GM21367 (cell line): ENCODE data around the gene AQP12A.

ENCODE experiments used
- ATAC-seq: cut with Tn5 transposase; IDR thresholded peaks from one replicate; pipeline ENCODE4 v1.9.1; 2021; ENCODE audit not compliant: unreplicated experiment

Gene AQP12A

DNA sequence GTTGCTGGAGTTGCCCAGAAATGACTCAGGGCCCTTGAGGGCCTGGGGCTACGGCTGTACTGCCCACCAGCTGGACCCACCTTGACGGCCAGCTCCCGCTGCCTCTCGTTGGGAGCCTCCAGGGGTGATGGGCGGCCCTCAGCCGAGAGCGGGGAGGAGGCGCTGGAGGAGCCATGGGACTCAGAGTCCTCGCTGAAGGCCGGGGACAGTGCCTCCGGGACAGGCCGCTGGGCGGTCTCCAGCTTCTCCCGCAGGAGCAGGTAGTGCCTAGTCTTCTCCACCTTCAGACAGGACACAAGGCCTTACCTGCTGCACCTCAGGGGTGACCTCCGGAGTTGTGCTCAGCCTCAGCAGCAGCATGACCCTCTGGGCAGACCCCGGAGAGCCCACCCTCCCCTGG is 30.7 kb downstream of the AQP12A start:
- no peak for ATAC-seq

DNA sequence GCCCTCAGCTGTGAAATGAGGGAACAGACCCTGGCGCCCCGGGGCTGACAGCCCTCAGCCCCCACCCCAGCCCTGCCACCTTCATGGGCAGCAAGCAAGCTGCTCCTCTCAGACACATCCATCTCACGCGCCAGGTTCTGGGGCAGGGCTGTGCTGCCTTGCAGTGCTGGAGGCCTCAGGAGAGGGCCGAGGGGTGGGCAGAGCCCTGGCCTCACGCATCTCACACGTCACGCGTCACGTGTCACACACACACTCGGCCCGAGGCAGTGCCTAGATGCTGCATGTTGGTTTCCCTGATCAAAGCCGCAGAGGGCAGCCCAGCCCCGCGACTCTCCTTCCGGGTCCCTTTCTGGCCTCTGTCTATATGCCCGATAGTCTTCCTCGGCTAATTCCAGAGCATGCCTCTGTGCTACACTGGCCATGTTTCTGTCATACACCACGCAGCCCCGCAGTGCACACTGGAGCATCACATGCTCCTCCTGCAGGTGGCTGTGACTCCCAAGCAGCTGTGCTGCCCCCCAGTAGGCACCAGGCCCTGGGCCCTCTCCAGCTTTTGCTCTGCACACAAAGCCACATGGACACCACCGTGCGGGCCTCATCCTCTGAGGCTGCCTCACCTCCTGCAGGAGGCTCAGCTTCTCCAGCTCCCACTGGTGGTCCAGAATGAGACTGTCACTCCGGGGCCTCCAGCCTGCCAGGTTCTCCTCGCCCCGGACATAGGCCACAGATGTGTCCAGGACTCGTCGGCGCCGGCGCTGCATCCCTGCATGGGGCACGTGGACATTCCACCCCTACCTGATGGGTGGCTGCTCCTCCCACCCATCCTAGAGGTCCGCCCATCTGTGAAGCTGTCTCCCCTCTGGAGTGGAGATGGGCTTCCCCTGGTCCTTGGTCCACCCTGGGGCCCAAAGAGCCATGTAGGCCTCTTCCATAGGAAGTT is 31.4 kb downstream of the AQP12A start:
- no peak for ATAC-seq

DNA sequence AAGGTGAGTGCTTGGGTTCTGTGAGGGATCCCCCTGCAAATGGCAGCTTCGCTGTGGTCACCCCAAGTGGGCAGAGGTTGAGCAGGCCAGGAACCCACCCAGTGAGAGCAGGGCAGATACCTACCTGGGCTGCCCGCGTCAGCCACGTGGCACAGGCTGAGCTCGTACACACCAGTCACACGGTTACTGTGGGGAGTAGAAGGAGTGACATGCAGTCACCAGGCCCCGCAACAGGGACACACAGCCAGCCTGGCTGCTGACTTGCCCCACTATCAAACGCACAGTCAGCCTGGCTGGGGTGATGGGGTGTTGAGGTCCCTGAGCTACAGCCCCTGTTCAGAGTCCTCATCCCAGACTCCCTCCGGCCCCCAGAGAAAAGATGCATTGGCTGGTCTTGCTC is 32.2 kb downstream of the AQP12A start:
- no peak for ATAC-seq

DNA sequence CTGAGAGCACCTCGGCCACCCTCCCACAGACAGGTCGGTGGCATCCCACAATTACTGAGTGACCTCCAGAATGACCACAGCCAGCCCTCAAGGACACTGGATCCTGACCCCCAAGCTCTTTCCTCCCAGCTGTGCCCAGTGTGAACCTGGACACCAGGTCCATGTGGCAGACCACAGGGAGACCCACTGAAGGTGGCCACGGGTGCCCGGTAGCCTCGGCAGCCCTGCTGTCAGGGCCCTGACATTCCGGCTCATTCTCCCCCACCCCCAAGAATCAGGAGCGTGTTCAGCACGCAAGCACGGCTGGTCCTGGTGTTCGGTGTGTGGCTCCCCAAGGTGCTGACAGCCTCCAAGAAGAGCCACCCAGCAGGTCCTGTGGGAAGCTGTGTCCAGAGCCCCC is 32.8 kb downstream of the AQP12A start:
- no peak for ATAC-seq

DNA sequence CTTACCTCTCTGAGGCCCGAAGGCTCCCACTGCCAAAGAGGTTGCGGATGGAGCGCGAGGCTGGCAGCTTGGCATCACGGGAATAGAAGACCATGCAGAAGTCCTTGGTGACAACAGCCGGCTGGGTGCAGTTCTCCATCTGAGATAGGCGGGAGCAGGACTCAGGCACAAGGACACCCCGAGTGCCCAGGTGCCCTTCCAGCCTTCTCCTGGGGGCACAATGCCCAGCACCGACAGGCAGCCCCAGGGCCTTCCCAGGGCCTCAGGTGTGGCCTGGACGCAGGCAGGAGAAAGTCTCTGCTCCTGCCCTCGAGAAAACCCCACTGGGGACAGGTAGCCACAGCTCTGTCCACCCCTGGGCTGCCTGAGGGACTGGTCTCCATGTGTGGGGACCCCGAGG is 33.6 kb downstream of the AQP12A start:
- no peak for ATAC-seq

DNA sequence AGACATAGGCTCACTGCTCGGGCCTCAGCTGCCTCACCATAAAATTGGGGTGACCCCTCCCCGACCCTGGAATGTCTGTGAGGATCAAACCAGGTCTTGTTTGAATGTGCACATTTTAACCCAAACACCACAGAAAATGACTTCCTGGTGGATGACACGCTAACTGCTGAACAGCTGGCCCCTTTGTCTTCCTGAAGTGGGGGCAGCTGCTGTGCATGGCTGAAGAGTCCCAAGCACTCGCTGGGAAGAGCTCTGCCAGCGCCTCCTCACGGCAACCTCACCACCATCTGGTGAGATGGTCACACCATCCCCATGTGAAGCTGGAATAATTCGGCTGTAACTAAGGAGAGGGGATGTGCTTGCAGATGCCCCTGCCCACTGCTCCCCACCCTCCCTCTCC is 34.0 kb downstream of the AQP12A start:
- no peak for ATAC-seq

DNA sequence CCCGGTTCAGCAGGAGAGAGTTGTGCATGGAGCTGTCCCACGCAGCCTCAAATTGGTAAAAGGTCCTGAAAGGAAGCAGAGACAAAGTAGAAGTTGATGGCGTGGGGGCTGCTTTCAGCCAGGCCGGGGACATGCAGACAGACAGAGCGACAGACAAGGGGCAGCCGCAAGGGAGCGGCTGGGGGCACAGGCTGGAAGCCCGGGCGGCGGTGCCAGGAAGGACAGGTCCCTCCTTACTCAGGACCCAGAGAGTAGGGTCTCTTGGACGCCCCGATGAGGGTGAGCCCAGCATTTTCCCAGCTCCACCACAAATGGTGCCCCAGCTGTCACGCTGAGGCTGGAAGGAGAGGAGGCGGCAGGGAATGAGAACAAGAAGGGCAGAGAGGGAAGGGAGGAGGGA is 35.2 kb downstream of the AQP12A start:
- no peak for ATAC-seq

GRCh38 chr2:240727439-240727838 is 35.8 kb downstream of the AQP12A start:
- no peak for ATAC-seq

DNA sequence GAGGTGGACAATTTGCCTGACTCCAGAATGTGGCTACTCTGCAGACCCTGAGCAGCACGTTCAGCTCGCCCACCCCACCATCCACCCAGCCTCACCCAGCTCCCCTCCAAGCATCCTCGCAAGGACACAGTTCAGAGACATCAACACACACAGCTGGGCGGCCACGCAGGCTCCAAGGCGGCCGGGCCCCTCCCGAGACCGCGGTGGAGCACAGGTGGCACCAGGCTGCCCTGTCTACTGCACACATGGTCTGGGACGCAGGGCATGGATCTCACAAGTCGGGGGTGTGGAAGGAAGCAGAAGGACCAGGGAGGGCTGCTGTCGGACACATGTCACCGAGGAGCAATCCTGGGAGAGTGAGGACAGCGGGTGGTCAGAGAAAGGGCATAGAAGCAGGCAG is 36.2 kb downstream of the AQP12A start:
- ATAC-seq, result no peak

- ATAC-seq, result no peak
These were observed 36.7 kb downstream of the AQP12A start for GRCh38 chr2:240728361-240728760.

GRCh38 chr2:240728827-240729226 is 37.2 kb downstream of the AQP12A start:
- no peak for ATAC-seq

GRCh38 chr2:240730501-240731177 is 39.0 kb downstream of the AQP12A start:
- ATAC-seq, result no peak

GRCh38 chr2:240731178-240731545 is 39.5 kb downstream of the AQP12A start:
- ATAC-seq, result no peak

GRCh38 chr2:240732184-240732583 is 40.5 kb downstream of the AQP12A start:
- no peak for ATAC-seq

- no peak for ATAC-seq
These were observed 41.4 kb downstream of the AQP12A start for GRCh38 chr2:240732911-240733622.

- ATAC-seq, result no peak
These were observed 42.3 kb downstream of the AQP12A start for GRCh38 chr2:240733803-240734495.

DNA sequence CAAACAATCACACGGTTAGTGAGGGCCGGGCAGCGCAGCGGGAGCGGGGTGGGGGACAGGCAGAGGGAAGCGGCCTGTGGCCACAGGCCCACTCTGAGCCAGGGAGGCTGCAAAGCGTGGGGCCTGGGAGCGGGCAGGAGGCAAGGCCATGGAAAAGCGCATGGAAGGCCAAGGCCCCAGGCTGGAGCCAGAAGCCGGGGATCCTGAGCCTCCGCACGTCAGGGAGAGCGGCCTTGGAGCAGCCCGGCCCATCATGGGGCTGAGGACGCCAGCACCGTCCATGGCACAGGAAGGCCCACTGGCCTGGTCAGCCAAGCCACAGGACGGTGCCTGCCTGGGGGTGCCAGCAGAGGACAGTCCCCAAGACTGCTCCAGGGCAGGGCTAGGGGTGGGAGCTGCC is 43.1 kb downstream of the AQP12A start:
- ATAC-seq, result no peak

DNA sequence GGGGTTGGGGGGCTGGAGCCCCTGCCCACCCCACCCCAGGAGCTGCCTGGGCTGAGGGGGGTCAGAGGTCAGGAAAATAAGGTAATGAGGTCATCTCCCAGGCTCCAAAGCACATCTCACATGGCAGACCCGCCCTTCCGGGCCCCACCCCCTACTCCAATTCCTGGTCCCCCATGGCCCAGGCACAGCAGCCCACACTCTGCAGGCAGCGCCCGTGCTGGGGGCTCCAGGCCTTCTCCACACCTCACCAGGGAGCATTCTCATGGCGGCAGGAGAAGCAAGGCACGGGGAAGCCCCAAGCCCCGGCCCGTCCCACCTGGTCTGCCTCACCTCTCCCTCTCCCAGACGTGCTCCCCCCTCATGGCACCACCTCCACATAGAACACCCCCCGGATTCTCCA is 43.8 kb downstream of the AQP12A start:
- ATAC-seq, result no peak

DNA sequence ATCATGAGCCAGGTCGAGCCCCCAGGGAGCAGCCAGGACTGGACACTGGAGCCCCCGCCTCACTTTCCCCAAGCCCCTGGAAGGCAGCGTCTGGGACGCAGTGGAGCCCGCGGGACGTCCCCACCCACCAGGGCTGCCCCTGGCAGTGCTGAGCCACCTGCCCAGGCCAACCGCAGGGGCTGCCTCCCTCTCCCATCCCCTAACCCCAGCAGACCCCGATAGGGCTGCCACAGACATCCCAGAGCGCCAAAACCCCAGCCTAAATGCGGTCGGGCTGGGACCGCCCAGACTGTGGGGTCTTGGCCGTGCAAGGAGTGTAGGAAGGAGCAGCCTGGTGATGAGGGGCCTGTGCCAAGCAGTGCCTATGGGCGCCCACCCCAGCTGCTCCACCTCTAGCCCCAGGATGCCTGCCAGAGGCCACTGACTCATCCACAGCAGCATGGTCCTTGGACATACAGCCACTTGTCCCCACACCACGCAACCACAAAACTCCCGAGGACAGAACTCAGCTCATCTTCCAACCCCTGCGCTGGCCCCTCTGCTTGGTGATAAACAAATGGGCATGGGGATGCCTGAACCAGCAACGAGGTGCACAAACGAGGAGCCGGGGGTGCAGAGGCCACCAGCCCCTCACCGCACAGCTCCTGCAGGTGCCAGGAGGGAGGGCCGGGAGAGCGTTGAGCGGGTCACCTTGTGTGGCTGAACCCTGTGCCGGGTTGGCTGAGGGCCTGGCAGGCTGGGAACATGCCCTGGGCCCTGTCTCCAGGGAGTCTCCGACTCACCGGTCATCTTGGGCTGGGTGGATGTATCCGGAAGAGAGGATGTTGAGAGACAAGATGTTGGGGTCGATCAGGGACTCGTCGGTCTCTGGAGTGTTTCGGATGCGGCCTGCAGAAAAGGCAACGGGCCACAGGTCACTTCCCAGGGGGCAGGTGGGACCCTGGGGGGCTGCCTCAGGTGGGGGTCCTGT is 44.9 kb downstream of the AQP12A start:
- no peak for ATAC-seq

DNA sequence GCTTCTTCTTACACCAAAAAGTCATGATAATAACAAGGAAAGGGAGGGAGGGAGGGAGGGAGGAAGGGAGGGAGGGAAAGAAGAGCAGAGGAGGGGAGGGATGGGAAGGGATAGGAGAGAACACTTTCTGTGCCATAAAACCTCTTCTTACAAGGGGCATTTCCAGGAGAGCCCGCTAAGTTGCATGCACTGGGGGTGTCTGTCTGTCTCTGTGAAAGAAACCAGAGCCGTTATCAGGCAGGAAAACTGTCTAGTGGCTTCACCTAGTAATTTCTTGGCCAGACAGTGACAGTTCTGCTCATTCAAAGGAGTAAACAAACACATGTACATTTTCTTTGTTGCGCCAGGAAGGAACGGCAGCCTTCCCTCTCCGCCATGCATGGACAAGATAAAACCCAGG is 45.8 kb downstream of the AQP12A start:
- ATAC-seq, result no peak
